ENCODE measurements around the gene TGFB1.

TGFB1 gene

DNA sequence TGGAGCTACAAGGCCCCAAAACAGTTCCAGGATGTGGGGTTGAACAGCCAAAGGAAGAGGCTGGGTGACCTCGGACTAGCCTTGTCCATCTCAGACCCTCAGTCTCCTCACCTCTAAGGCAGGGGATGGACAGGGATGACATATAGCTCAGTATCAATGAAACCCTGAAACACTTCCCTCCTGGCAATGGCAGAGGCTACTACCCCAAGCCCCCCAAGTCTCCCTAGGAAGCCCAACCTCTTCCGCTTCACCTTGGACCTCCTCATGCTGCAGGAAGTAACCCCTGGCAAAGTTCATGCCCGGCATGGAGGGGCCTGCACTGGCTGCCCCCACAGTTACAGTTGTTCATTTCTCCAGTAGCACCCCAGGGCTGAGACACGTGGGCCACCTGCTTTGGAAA is 33.2 kb downstream of the TGFB1 start:
- DNase-seq: no peak

GRCh38 chr19:41320185-41320518 is 33.6 kb downstream of the TGFB1 start:
- DNase-seq: no peak

DNA sequence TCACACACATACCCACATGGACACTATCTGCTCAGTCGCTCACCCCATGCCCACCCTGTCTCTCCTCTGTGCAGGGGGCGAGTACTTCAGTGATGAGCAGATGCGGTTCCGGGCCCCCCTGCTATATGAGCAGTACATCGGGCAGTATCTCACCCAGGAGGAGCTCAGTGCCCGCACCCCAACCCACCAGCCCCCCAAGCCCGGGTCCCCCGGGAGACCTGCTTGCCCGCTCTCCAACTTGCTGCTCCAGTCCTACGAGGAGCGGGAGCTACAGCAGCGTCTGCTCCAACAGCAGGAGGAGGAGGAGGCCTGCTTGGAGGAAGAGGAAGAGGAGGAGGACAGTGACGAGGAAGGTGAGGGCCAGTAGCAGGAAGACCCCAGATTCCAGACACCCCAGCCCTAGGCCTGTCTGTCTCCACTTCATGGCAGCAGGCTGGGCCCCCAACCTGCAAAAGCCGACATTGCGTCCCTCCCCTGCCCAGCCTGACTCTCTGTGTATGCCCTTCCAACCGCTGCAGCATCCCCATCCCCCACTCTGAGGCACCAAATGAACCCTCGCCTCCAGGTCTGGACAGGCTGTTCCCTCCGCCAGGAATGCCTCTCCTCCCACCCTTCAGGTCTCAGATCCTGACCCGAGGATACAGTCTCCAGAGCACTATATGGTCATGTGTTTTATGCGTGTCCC is 34.1 kb downstream of the TGFB1 start:
- DNase-seq: no peak

DNA sequence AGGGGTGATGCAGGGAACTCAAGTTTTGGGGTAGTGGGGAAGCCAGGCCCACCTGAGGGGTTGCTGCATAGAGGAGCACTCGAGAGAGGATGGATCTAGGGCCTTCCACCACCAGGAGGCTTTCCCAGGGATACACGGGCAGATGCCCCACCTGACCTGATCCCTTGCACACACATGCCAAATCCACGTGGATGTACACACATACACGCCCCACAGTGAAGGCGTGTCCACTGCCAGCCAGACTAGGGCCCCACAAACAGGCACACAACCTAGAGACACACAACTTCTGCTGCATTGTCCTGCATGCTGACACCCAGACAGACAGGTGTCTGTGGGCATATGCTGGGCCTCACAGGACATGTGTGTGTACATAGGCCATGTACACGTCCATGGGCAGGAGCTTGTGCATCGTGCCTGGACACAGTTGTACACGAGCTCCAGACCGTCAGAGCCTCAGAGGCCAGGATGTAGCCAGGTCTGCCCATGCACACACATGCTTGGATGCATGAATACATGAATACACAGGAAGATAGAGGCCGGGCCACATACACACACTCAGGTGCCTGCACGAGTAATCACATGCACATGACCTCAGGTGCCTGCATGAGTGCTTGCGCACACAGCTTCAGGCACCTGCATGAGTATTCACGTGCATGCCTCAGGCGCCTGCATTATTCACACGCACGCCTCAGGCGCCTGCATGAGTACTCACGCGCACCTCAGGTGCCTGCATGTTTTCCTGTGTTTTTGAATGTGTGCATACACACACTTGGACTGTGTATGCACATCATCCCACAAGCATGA is 34.8 kb downstream of the TGFB1 start:
- no peak for DNase-seq

- DNase-seq: no peak
Observed at GRCh38 chr19:41316306-41316920, 37.3 kb downstream of the TGFB1 start.

- no peak for DNase-seq
Observed at GRCh38 chr19:41311613-41312012, 42.1 kb downstream of the TGFB1 start.

DNA sequence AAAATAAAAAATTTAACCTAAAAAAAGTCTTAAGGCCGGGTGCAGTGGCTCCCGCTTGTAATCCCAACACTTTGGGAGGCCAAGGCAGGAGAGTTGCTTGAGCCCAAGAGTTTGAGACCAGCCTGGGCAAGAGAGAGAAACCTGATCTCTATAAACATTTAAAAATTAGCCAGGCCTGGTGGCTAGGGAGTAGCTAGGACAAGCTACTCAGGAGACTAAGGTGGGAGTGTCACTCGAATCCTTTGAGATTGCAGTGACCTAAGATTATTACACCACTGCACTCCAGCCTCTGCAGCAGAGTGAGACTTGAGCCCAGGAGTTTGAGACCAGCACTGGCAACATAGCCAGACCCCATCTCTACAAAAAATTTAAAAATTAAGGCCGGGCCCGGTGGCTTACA is 42.6 kb downstream of the TGFB1 start:
- no peak for DNase-seq

DNA sequence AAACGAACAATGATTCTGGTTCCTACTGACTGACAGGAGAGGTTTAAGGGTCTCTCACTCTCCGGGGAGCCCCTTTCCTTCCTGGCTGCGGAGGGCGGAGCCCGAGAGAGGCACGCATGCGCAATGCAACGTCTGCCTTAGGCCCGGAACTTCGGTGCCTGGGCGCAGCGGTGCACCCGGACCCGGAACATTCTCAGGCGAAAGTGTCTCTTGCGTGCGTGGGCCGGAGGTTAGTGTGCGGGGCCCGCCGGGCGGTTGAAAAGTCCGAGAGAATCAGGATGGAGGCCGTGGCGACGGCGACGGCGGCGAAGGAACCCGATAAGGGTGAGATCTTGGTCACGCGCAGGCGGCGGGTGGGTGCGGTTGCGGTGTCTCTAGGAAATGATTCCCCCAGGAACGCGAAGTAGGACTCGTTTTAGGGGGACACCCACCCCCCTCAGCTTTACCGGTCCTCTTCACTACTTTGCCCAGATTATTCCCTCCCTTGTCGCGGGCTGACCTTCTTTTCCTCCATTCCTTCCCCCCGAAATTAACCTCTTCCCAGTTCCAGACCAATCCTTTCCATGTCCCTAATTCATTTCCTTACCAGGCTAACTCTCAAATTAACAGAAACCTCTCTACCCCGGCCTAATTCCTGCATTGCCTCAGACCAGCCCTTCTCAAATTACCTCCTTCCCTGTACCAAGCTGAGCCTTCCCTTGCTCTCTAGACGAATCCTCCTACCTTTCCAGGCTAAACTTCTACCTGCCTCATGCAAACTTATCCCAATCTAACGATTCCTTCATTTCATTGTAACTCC is 43.5 kb downstream of the TGFB1 start, which contains the start of gene CCDC97:
CCDC97 (plus strand) TSS at position 140 of the 799 bp plus-strand sequence; CDS start at position 279, 139 bp downstream.
- DNase-seq: peak; percentile 87

- DNase-seq: no peak
Observed at GRCh38 chr19:41309180-41310032, 44.3 kb downstream of the TGFB1 start.

GRCh38 chr19:41308450-41309179 is 45.1 kb downstream of the TGFB1 start:
- DNase-seq: peak; percentile 91

DNA sequence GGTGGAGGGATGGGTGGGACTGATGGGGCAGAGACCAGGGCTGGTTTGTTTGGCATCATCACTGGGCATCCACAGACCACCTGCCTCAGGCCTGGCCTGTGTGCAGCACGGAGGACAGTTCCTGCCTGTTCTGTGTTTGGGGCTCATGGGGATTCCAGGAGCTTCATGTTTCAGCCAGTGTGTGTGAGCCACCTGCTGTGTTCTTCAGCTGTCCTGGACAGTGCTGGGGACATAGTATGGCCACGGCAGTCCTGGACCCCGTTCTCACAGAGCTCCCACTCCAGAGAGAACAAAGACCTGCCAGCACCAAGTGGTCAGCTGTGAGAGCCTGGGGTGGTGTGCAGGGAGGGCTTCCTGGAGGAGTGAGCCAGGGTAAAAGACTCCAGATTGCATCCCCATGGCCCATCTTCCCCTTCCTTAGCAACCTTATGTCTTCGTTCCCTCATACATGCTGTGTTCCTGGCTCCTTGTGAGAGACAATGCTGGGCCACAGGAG is 45.7 kb downstream of the TGFB1 start:
- DNase-seq: no peak

DNA sequence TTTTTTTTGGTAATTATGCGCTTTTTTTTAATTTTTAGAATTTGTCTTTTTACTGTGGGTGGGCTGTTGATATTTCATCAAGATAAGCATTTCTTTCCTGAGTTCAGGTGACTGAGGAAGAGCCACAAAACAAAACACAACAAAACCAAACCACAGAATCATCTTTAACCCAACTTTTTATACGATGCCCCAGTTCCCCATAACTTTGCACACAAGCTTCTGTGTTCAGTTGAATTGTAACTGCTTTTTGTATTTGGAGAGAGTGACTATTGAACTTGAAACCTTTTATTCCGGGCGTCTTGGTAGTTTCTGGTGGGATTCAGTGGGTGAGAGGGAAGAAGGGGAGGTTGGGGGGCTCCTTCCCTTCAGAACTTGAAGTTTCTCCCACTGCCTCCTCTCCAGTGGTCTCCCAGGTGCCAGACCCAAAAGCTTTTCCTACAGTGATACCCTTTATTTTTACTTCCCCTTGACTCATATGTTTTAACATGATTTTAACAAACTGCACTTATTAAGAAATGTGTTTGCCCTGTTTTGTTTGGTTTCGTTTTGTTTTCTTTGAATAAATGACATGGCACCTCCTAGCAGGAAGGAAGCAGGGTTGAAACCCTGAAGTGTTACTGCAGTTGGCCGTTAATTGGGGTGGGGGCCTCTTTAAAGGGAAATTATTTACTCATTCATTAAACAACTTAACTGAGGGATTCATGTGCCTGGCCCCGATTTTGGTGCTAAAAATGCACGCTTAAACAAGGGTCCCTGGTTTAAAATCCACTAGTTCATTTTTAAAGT is 46.4 kb downstream of the TGFB1 start:
- DNase-seq: no peak

DNA sequence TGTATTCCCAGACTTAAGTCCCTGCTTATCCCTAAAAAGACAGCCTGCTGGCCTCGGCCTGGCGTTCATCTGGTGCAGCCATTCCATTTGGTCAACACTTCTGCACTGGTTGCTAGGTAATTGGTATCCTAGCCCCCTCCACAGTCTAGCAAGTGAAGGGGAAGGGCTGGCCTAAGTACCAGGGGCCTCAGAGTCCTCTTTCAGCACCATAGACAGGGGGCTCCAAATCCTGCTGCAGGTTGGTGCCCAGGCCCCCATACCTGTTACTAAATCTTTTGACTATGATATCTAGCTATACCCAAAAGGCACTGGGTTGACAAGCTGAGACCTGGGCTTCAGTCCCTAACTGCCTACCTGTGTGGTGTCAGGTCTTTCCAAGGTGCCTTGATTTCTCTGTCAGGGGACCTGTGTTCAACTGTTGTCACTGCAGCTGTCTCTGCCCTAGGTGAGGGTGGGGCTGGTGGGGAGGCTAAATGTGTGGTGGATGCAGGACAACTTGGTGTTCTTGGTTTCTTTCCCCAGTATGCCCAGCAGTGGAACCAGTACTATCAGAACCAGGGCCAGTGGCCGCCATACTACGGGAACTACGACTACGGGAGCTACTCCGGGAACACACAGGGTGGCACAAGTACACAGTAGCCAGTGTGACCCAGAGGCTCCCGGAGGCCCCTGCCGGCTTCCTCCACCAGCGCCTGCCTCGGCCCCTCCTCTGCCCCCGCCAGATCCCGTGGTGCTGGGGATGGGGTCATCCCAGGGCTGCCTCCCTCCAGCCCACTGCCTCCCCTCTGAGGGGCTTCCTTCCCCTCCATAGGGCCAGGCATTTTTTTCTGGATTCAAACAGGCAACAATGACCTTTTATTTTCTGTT is 47.6 kb downstream of the TGFB1 start:
- DNase-seq: no peak

DNA sequence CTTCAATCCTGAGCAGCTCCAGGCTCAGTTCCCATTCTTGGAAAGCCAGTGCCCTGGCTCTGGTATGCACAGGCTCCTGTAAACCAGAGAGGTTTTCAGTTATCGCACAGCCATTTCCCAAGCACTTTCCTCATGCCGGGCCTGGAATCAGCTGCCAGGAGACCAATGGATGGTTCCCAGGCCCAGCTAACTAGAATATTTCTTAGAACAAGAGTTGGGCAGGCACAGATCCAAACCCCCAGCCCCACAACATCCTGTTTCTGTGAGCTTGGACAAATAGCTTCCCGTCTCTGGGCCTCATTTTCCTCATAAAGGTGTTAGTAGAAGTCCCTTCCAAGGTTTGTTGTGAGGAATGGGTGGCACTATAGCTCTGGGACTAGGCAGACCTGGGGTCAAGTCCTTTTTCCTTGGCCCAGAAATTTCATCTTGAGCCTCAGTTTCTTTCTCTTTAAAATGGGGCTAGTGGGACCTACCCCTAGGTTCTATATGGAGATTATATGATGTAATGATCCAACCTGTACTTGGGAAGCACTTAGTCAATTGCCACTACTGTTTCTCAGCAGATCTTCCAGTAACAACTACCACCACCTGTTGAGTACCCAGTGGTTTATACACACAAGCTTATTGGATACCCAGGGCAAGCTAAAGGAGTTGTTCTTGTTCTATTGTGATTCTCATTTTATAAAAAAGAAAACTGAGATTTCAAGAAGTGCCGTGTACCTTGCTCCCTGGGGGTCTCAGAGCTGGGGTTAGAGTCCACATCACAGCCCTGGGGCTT is 48.8 kb downstream of the TGFB1 start:
- no peak for DNase-seq

- no peak for DNase-seq
Observed at GRCh38 chr19:41303954-41304353, 49.8 kb downstream of the TGFB1 start.

GRCh38 chr19:41302624-41303351 is 50.9 kb downstream of the TGFB1 start:
- no peak for DNase-seq

GRCh38 chr19:41300555-41300954 is 53.2 kb downstream of the TGFB1 start:
- no peak for DNase-seq

DNA sequence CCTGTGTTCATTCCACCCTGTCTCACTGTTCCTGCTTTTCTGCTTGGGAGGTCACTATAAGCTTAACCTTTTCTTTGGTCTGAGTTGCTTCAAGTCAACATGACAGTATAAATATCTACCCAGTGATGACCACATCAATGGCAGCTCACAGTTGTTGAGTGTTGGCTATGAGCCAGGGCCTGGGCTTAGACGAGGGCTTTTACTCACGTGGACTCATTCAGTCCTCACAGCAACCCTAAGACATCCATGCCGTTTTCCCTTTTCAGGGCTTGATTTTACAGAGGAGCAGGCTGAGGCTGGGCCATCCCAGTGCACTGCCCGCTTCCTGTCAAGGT is 54.0 kb downstream of the TGFB1 start:
- DNase-seq: peak; percentile 43
